Endothelial cell (in vitro differentiated cells): ENCODE measurements around the gene GXYLT2. TPM values are rescaled to one million over a fixed set of nuclear protein-coding genes. Genes with fewer than 3 reads are reported as not detected.
A peak's percentile ranks its signal among the peaks of the same experiment; 100 is the strongest.

Source experiments
- DNase-seq: peaks from one replicate; pipeline ENCODE4 v3.0.0; 2021; ENCODE audit warnings: low spot score
- H3K27ac Mint-ChIP-seq: one replicate; pipeline ENCODE4 v1.8.0; 2021; ENCODE audit warnings: mixed read lengths, inconsistent platforms; ENCODE audit not compliant: unreplicated experiment
- H3K27me3 Mint-ChIP-seq: one replicate; pipeline ENCODE4 v1.8.0; 2021; ENCODE audit warnings: mild to moderate bottlenecking, moderate library complexity, mixed read lengths, inconsistent platforms; ENCODE audit not compliant: unreplicated experiment
- H3K36me3 Mint-ChIP-seq: one replicate; pipeline ENCODE4 v1.8.0; 2021; ENCODE audit warnings: mild to moderate bottlenecking, low read depth, mixed read lengths, inconsistent platforms; ENCODE audit not compliant: unreplicated experiment
- H3K4me1 Mint-ChIP-seq: one replicate; pipeline ENCODE4 v1.8.0; 2021; ENCODE audit warnings: mild to moderate bottlenecking, mixed read lengths, inconsistent platforms; ENCODE audit not compliant: unreplicated experiment
- H3K4me3 Mint-ChIP-seq: one replicate; pipeline ENCODE4 v1.8.0; 2021; ENCODE audit warnings: mild to moderate bottlenecking, mixed read lengths, inconsistent platforms; ENCODE audit not compliant: unreplicated experiment
- H3K9me3 Mint-ChIP-seq: one replicate; pipeline ENCODE4 v1.8.0; 2021; ENCODE audit warnings: mixed read lengths, inconsistent platforms; ENCODE audit not compliant: unreplicated experiment
- total RNA-seq: library from RNA; stranded (reverse); fragmentation: NEBNext Ultra II Directional; extraction: Animal tissue kit (Norgen Biotek cat#: 25700); gene quantifications from one replicate; pipeline ENCODE4 v1.2.1, GENCODE V29; 2021; ENCODE audit not compliant: unreplicated experiment
- TF ChIP-seq, protein P1 (sequence below): fragments of 200-600 bp; sonication (generic); IDR thresholded peaks from one replicate; pipeline ENCODE4 v1.5.0; 2021; ENCODE audit warnings: antibody characterized with exemption; ENCODE audit not compliant: unreplicated experiment

The GXYLT2 gene
- total RNA-seq, 1 donor from 2014 or later, result 1.8 TPM

DNA sequence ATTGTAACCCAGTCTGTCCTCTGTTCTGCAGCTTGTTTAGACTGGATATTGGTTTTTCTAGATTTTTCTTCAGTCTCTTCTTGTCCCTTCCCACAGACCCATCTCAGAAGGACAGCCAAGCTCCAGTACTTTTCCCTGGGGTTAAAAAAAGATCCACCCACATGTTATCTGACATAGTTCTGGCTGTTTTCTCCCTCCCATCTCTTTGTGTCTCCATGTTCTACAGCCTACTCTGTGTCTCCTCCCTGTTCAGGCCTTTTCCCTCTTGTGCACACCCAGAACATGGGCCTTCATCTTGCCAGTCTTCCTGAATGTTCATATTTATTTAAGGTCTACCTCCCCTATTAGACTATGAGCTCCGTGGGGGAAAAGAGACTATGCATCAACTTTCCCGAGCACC is 103.7 kb downstream of the GXYLT2 start:
- Mint-ChIP-seq H3K4me1 (peaks cover 8% of the 10 kb centered on the region), H3K4me3 (no peak overlapping the region), H3K36me3 (no peaks in the 10 kb centered on the region), H3K27ac (no peak overlapping the region), H3K9me3 (no peaks in the 10 kb centered on the region), H3K27me3 (peaks cover 2% of the 10 kb centered on the region)
- TF ChIP-seq, protein P1, sequence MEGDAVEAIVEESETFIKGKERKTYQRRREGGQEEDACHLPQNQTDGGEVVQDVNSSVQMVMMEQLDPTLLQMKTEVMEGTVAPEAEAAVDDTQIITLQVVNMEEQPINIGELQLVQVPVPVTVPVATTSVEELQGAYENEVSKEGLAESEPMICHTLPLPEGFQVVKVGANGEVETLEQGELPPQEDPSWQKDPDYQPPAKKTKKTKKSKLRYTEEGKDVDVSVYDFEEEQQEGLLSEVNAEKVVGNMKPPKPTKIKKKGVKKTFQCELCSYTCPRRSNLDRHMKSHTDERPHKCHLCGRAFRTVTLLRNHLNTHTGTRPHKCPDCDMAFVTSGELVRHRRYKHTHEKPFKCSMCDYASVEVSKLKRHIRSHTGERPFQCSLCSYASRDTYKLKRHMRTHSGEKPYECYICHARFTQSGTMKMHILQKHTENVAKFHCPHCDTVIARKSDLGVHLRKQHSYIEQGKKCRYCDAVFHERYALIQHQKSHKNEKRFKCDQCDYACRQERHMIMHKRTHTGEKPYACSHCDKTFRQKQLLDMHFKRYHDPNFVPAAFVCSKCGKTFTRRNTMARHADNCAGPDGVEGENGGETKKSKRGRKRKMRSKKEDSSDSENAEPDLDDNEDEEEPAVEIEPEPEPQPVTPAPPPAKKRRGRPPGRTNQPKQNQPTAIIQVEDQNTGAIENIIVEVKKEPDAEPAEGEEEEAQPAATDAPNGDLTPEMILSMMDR, result no peak
- no peak for DNase-seq

DNA sequence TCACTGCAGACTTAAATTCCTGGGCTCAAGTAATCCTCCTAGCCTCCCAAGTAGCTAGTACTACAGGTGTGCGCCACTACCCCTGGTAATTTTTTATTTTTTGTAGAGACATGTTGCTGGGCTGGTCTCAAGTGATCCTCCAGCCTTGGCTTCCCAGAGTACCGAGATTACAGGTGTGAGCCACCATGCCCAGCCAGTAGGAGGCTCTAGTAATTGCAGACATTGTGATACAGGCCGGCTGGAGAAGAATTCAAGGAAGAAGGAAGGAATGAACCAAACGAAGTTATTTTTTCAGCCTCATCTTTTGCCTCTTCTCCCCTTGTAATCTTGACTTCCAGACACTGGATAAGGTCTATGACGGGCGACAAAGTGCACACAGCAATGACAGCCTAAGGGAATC is 105.5 kb downstream of the GXYLT2 start:
- peak; percentile 9 for DNase-seq
- Mint-ChIP-seq H3K4me1 (peaks cover 12% of the 10 kb centered on the region), H3K4me3 (peak overlapping the region; percentile 35), H3K27ac (peak overlapping the region; percentile 32), H3K36me3 (no peaks in the 10 kb centered on the region), H3K27me3 (peaks cover 3% of the 10 kb centered on the region), H3K9me3 (no peaks in the 10 kb centered on the region)
- TF ChIP-seq, protein P1, result no peak

DNA sequence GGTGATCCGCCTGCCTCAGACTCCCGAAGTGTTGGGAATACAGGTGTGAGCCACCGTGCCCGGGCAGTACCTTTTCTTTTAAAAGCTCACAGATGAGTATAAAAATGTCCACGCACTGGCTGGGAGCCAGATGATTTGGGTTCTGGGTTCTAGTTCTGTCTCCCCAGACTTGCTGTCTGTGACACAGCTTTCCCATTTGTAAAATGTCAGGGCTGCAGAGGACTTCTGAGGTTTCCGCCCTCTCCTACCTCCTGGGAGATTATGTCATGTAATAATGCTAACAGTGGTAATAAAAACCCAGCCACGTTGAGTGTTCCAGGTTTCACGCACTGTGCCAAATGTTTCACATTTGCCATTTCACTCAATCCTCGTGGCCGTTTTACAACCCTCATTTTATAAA is 107.5 kb downstream of the GXYLT2 start:
- Mint-ChIP-seq H3K4me3 (peak overlapping the region; percentile 79), H3K9me3 (no peaks in the 10 kb centered on the region), H3K4me1 (peaks cover 26% of the 10 kb centered on the region), H3K36me3 (no peaks in the 10 kb centered on the region), H3K27me3 (peaks cover 3% of the 10 kb centered on the region), H3K27ac (peak overlapping the region; percentile 8)
- TF ChIP-seq, protein P1, result no peak
- DNase-seq, result no peak

DNA sequence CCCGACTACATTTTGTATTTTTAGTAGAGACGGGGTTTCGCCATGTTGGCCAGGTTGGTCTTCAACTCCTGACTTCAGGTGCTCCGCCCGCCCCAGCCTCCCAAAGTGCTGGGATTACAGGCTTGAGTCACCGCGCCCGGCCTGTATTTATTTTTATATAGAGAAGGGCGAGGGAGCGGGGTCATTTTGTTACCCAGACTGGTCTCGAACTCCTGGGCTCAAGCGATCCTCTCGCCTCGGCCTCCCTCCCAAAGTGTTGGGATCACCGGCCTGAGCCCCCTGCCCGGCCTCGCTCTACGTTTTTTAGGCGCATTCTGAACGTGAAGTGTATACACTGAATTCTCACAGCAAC is 108.3 kb downstream of the GXYLT2 start:
- no peak for DNase-seq
- TF ChIP-seq, protein P1, result no peak
- no peaks in the 10 kb centered on the region for H3K36me3 Mint-ChIP-seq
- peaks cover 32% of the 10 kb centered on the region for H3K4me1 Mint-ChIP-seq
- H3K4me3 Mint-ChIP-seq, result peak overlapping the region; percentile 91
- H3K27me3 Mint-ChIP-seq, result peaks cover 1% of the 10 kb centered on the region
- peak overlapping the region; percentile 93 for H3K27ac Mint-ChIP-seq
- no peaks in the 10 kb centered on the region for H3K9me3 Mint-ChIP-seq

DNA sequence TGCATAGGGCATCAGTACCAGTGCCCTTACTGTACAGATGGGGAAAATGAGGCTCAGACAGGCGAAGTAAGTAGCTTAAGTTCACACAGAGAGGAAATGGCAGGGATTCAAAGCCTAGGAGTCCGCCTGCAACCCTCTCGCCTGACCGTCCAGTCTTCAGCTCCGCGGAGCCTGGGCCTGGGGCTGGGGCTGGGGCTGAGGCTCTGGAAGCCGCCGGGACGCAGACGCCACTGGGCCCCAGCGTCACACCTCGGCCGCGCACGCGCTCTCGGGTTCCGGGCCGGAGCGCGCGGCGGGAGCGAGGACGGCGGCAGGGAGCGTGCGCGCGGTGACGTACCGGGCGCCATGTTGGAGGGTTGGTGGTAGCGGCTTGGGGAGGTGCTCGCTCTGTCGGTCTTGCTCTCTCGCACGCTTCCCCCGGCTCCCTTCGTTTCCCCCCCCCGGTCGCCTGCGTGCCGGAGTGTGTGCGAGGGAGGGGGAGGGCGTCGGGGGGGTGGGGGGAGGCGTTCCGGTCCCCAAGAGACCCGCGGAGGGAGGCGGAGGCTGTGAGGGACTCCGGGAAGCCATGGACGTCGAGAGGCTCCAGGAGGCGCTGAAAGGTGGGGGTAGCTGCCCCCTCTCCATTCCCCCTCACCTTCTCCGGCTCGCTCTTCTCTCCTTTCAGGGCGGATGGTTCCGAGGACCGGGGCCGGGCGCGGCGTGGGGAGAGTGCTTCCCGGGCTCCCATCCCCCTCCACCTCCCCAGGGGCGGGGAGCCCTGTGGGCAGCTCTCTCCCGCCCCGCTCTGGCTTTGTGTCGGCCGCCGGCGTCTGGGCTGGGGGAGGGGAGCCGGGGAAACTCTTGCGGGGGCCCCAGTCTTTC is 108.9 kb downstream of the GXYLT2 start, which contains the start of gene PPP4R2:
TSS of gene PPP4R2 (plus strand) at position 339 of the 861 bp plus-strand sequence. CDS start at position 566, 227 bp downstream.
- DNase-seq, result peak; percentile 93
- TF ChIP-seq, protein P1, result no peak
- Mint-ChIP-seq H3K36me3 (peaks cover 2% of the 10 kb centered on the region), H3K27me3 (peaks cover 3% of the 10 kb centered on the region), H3K9me3 (no peaks in the 10 kb centered on the region), H3K4me3 (peak within 1 kb of the TSS; percentile 99), H3K4me1 (peaks cover 32% of the 10 kb centered on the region), H3K27ac (peak within 1 kb of the TSS; percentile 97)
